Measurements from ENCODE around the gene PNMA8A.
"Not testable (repeated sequence)": the region's sequence is repeated elsewhere in the genome, so short reads cannot be mapped to it uniquely, and the experiment has no call there.

Gene PNMA8A

DNA sequence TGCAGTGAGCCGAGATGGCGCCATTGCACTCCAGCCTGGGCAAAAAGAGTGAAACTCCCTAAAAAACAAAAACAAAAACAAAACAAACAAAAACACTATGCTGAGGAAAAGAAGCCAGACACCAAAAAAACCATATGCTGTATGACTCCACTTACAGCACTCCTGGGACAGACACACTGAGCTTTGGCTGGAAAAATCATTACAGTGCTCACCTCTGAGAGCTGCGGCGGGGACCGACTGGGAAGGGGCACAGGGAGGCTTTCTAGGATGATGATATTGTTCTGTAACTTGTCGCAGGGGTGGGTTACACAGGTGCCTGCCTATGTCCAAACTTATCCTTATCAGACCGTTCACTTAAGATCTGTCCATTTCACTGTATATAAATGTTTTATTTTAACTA is 7.8 kb downstream of the PNMA8A start:
- ATAC-seq, result no peak

DNA sequence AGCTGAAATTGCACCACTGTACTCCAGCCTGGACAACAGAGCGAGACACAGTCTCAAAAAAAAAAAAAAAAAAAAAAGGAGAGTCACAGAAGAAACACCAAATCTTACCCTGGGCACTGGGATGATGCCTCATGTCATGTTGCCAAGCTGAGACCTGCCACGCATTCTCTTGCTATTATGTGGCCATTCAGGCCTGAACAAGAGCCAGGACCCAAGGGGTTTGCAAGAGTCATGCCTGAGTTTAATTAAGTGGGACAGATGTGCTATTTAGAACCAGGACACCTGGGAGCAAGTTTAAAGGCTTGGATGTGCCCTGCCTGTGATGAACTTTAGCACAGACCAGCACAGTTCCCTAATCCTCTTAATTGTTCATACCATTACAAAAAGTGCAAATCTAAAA is 9.8 kb downstream of the PNMA8A start:
- no peak for ATAC-seq

DNA sequence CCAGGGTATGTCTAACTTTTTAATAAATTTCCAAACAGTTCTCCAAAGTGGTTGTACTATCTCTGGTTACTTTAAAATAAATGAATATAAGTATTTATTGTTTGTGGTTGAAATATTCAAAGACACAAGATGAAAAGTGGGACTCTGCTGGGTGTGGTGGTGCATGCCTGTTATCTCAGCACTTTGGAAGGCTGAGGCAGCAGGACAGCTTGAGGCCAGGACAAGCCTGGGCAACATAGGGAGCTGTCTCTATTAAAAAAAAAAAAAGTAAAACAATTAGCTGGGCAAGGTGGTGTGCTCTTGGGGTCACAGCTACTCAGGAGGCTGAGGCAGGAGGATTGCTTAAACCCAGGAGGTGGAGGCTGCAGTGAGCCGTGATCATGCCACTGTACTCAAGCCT is 10.4 kb downstream of the PNMA8A start:
- no peak for ATAC-seq

DNA sequence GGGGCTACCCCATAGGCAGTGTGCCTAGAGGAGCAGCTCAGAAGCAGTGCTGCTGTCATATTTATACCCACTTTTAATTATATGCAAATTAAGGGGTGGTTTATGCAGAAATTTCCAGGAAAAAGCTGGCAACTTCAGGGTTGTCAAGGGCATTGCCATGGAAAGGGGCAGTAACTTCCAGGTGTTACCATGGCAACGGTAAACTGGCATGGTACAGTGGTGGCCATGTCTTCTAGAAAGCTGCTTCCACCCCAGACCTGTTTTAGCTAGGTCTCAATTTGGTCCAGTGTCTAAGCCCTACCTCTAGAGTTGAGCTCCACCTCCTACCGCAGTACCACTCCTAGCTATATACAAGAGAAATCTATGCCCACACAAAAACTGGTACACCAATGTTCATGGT is 11.3 kb downstream of the PNMA8A start:
- ATAC-seq, result no peak

DNA sequence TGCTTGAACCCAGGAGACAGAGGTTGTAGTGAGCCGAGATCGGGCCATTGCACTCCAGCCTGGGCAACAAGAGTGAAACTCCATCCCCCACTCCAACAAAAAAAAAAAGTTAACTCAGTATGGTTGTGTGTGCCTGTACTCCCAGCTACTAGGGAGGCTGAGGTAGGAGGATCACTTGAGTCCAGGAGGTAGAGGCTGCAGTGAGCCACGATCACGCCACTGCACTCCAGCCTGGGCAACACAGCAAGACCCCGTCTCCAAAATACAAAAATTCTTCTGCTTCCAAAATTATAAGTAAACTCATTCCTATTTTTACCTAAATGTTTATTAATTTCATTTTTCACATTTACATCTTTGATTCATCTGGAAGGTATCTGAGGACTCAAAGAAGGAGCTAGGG is 14.4 kb downstream of the PNMA8A start:
- ATAC-seq, result no peak

DNA sequence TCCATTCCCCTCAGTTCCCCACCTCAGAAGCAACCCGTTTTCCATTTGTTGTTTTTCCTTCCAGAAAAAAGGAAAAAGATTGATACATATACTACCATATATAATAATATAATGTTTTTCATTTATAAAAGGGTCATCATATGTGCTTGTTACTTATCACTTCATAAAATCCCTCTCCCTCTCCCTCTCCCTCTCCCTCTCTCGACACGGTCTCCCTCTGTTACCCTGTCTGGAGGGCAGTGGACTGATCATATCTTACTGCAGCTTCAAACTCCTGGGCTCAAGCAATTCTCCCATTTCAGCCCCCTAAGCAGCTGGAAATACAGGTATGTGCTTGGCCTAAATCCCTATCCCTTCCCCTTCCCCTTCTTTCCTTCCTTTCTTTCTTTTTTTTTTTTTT is 17.1 kb downstream of the PNMA8A start:
- no peak for ATAC-seq

DNA sequence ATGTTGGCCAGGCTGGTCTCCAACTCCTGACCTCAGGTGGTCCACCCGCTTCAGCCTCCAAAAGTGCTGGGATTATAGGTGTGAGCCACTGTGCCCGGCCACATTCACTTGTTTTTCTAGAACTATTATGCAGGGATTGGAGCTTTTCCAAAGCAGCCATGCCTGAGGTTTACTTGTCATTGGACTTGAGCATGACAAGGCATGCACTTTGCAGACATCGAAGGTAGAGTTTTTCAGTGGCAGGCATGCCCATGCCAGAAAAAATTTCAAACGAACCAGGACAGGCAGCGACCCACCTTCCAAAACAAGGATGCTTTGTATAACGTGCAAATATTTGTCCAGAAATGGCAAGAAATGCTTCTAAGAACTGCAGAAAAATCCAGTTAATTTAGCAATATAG is 17.7 kb downstream of the PNMA8A start:
- no peak for ATAC-seq

DNA sequence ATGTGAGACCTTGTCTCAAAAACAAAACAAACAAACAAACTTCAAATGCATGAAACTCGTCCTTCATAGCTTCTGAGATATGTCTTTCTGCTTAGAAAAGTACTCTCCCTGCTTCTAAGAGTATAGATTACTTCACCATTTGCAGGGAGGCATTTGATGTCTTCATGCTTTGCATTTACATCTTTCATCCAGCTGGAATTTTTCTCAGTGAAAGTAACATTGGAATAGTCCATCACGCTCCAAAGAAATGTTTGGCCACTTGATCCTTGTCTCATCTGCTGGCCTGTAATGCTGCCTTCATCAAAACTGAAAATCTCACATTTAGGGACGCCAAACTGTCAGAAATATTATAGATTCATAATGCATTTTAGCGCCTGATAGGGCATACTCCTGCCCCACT is 19.2 kb downstream of the PNMA8A start:
- ATAC-seq, result no peak

DNA sequence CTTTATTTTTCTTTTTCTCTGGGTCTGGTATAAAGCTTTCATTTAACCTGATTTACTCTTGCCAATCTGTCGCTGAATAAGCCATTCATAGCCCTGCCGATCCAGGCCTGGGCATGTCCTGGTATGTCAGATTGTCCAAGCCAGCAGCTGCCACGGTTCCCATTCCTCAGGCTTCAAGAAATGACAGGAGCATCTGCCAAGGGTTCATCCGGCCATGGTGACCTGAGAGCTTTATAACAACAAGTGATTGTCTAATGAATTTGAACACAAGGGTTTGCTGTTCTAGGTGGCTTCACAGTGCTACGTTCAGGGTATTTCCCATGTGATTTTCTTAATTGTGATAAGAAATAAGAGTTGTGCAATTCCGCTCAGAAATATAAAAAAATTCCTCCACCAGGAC is 20.0 kb downstream of the PNMA8A start:
- no peak for ATAC-seq

DNA sequence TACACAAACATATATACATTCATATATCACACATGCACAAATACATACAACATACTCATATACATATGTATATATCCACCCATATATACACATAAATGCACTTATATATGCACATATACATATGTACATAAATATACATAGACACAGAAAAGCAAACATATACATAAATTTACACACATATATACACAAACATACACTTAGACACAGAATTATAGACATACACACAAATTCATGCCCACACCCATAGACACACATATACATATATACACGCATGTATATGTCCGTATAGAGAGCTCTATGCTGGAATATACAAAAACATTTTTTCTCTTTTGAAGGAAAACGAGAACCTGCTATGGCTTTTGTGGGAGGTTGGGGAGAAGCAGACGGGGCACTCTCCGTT is 20.6 kb downstream of the PNMA8A start:
- no peak for ATAC-seq

DNA sequence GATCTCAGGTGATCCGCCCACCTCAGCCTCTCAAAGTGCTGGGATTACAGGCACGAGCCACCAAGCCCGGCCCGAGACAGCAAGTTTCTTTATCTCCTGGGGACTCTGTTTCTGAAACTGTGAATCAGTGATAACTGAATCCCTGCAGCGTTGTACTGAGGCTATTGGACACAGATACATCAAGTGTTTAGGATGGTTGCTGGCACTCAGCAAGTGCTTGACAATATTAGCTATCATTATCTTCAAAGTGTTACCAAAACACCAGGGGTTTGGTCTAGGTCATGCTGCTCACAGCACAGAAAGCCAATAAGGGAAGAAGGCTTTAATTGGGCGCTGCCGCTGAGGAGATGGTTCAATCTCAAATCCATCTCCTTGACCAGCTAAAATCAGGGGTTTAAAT is 22.1 kb downstream of the PNMA8A start:
- no peak for ATAC-seq

DNA sequence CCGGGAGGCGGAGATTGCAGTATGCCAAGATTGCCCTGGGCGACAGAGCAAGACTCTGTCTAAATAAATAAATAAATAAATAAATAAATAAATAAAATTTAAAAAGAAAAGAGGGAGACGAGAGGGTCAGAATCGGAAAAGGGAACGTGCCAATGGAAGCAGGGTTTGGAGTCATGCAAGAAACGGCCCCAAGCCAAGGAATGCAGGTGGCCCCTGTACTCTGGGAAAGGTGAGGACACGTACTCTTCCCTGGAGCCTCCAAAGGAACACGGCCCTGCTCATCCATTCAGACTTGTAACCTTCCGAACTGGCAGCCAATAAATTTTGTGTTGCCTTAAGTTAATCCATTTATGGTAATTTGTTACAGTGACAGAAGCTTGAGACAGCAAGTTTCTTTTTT is 22.8 kb downstream of the PNMA8A start:
- no peak for ATAC-seq

DNA sequence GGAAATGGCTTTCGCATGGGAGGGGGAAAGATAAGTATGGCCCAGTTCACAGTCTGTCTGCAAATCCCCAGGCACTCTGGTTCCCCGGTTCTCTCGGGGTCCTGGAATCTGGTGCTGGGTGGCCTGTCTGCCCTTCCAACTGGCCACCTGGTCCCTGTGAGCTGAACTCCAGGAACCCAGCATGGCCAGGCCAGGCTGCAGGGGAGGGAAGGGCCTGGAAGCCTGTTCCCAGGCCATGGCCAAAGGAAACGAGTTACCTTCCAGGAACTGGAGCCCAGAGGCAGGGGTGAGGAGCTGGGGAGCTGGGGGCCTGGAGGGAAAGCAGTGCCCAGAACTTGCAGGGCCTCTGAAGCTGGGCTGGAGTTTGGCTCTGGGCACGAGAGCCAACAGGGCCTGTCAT is 23.5 kb downstream of the PNMA8A start:
- ATAC-seq, result no peak

DNA sequence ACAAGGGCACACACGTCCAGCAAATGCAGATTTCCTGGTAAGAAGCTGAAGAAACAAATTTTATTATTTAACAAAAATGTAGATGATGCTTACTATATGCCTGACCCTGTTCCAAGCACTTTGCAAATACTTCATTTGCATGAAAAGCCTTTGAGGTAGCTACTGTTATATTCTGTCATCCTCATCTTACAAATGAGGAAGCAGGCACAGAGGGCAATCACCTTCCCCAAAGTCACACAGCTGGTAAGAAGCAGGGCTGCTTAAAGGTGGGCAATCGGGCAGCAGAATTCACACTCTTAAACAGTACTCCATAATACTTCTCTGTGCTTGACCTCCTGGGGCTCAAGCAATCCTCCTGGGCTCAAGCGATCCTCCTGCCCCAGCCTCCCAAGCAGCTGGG is 24.4 kb downstream of the PNMA8A start:
- no peak for ATAC-seq

DNA sequence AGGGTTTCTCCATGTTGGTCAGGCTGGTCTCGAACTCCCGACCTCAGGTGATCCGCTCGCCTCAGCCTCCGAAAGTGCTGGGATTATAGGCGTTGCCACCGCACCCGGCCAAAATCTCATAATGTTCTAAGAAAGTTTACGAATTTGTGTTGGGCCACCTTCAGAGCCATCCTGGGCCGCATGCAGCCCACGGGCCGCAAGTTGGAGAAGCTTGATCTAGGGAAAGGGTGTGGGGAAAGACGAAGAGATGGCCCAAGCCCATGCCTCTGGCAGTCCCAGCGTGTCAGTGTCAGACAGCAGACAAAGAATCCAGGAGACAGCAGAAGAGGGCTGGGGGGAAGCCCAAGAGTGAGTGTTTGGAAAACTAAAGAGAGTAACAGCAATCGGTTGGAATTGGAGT is 25.3 kb downstream of the PNMA8A start:
- ATAC-seq, result no peak

DNA sequence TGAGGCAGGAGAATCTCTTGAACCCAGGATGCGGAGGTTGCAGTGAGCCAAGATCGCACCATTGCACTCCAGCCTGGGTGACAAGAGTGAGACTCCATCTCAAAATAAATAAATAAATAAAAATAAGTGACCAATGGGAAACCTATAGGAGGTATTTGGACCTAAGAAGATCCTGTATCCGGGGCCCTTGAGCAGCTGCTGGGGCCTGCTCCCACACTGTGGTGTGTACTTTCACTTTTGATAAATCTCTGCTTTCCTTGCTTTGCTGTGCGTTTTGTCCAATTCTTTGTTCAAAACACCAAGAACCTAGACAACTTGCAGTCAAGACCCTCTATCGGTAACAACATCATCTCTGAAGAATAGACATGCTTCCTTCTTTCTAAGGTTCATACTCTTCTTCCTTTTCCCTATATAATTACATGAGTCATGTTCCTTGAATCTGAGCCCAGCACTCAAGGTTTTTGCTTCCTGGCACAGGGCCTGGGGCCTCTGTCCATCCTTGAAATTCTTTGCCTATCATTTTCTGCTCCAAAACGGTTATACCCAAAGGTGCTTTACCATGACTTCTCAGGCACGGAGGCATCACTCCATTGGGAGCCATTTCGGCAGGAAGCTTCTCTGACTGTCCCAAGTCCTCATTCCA is 28.4 kb downstream of the PNMA8A start:
- no peak for ATAC-seq

DNA sequence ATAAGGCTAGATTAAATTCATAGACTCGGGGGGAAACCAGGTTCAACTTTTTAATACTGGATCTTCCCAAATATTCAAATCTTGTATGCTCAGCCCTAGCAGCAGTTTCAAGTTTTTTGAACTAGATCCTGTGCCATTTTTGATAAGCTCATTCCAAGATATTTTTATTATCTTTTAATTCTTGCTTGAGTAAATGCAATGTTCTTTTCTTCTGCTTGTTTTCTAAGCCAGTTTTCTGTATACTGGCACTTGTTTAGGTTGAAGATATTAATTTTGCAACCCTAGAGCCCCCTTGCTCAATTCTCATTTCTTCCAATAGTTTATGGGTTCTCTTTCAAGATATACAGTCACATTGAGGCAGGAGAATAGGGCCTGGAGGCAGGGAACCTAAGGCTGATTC is 29.5 kb downstream of the PNMA8A start:
- ATAC-seq, result no peak

DNA sequence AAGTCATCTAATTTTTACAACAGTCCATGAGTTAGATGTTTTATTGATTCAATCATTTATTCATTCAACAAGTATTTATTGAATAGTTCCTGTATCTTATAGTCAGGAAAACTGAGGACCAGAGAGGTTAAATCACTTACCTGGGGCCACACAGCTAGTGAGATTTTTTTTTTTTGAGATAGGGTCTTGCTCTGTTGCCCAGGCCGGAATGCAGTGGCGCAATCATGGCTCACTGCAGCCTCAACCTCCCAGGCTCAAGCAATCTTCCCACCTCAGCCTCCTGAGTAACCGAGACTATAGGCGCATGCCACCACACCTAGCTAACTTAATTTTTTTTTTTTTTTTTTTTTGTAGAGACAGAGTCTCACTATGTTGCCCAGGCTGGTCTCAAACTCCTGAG is 35.7 kb downstream of the PNMA8A start:
- ATAC-seq, result not testable (repeated sequence)

DNA sequence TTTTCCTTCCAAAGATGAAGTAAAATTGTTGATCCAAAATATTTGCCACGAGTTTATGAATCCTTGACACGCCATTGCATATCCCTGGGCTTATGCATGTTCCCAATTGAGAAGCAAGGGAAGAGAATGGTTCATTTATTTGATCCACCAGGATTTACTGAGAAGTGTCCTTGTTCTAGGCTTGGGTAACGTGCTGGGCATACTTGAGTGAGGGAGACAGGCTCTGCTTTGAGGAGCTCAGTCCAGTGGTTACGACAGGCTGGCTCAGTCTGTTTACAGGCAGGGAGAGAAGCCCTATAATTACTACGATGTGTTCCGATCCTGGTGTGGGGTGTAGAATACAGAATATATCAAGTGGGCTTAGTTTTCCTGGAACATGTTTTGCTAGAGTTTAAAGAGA is 36.4 kb downstream of the PNMA8A start:
- no peak for ATAC-seq

DNA sequence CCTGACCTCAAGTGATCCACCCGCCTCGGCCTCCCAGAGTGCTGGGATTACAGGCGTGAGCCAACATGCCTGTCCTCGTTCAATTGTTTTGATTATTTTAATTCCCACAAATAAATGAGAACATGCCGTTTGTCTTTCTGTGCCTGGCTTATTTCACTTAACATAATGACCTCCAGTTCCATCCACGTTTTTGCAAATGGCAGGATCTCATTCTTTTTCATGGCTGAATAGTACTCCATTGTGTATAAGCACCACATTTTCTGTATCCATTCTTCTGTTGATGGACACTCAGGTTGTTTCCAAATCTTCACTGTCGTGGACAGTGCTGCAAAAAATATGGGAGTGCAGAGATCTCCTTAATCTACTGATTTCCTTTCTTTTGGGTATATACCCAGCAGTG is 37.9 kb downstream of the PNMA8A start:
- not testable (repeated sequence) for ATAC-seq

DNA sequence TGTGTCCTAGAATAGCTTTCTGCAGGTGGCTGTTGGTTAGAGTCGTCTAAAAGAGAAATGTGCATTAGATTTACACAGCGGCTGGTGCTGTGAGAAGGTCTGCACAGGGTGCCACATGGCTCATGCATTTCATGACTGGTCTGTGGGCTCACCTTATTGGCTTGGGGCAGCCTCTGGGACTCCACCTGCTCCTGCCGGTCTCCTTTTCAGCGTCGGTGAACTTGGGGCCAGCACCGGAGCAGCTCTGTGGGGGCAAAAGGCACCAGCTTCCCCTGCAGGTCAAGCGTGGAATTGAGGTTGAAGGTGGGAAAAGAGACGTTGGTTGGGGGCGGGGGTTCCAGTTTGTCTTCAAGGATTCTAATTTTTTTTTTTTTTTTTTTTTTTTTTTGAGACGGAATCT is 39.5 kb downstream of the PNMA8A start:
- ATAC-seq, result no peak

DNA sequence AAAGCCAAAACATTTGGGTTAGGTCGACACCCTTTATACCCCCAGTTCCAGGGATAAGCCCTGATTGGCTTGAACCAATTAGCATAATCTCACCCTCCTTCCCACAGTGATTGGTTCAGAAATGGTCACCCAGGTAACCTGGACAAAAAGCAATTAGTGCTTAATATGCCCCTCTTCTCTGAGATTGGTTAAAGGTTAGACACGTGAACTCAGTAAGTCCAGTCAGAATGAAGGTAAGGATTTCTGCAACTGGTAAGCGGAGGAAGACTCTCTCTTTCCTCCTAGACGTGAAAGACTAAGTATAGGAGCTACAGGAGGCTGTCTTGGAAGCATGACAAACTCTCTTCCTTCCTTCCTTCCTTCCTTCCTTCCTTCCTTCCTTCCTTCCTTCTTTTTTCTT is 41.4 kb downstream of the PNMA8A start:
- ATAC-seq, result no peak

DNA sequence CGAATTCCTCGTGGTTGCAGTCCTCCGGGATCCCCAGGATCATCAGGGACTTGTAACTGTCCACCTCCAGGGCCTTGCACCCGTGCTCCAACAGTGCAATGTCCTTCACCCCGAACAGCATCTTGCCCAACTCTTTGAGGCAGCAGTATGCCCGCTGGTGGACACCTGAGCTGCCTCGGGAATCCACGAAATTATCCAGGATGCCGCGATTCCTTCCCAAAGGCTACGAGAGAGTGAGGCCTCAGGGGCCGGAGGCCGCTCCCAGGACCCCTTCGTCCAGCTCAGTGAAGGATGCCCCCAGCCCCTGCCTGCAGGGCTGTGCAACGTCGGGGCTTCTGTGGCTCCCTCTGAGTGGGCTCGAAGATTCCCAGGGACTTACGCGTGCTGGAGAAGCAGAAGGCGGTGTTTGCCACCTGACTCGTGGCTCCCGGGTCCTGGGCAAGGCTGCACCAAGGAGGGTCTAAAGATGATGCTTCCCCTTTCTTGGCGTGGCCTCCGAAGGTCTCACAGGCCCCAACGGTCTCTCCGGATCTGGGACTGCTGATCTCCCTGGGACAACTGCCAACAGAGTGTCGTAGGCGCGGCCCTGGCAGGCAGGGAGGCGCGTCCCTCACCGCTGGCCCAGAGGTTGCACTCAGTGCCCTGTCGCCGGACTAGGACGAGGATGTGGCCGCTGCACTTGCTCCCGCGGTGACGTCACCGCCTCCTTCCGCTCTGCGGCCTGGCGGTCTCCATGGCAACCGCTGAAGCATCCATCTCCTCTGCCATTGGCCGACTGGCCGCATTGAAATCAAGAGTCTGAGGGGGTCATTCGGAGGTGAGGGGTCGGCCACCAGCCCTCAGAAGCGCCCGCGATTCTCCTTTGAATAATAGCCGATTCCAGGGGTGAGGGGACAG is 42.9 kb downstream of the PNMA8A start, which contains the start of gene PNMA8C:
Gene PNMA8C (minus strand): TSS at position 698 of the 897 bp plus-strand sequence. CDS start 577 bp downstream, at position 121.
- peak in 1 of 2 donors; percentile 38 for ATAC-seq

DNA sequence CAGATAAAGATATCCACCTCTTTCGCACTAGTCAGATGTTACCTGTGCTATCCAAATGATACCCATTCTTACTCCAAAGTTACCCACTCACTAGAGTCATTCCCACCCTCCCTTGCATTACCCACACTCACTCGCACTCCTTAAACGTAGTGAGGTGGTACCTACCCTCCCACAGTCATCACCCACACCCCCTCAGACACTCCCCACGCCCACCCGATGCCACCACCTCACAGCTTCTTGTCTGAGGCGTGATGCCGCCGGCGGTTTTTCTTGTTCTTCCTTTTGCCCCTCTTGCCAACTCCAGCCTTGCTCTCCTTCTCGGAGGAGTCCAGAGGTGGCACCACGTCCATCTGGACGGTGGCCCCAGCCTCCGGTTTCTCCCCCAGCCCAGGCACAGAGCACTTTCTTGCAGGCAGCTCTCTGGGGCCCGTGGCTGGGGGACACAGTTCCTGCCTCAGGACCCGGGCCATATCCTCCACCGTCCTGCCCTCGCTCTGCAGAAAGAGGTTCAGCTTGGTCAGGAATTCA is 43.8 kb downstream of the PNMA8A start:
- ATAC-seq, result no peak

All from activated CD4-positive, CD25-positive, alpha-beta regulatory T cell treated with anti-CD3 and anti-CD28 coated beads, Interleukin-2, amount 50 U/mL, for 24 hours (primary cell).